OCI-LY7 (cell line): ENCODE results near the gene COL18A1.

ENCODE experiments used
- EZH2phosphoT487 ChIP-seq: fragments of 200-600 bp; sonication (generic); IDR thresholded peaks from 2 replicates; pipeline ENCODE4 v1.6.1; 2018; ENCODE audit warnings: low read depth, borderline replicate concordance, mild to moderate bottlenecking, mixed run types, antibody characterized with exemption, low read length, moderate library complexity, mixed read lengths
- TF ChIP-seq, protein P1 (sequence below): fragments of 200-600 bp; sonication (generic); conservative IDR thresholded peaks from 2 replicates; pipeline ENCODE4 v1.5.1; 2014; ENCODE audit warnings: mild to moderate bottlenecking, antibody characterized with exemption, low read length, moderate library complexity, mixed read lengths

DNA sequence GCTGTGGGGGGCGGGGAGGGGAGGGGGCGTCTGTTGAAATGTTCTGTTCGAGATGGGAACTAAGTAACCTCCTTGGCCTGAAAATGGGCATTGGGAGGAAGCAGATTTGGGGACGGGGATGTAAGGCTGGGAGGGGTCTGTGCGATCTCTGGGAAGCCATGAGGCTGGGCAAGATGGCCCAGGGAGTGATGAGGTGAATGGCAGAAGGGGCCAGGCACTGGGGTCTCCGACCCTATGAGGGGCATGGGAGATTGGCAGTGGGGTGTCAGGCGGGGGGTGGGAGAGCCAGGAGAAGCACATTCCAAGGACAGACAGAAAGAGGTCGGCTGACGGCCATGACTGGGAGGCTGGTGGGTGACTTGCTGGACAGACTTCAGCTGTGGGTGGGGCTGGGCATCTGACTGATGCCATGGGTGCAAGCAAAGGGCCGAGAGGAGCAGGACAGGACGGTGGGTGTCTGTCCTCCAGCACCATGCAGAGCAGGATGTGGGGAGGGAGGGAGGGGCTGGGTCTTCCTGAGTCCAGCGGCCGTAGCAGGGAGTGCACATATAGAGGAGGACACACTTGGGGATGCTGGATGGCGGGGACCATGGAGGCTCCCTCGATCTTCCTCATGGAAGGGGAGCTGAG is 30.0 kb upstream of the COL18A1 start:
- TF ChIP-seq, protein P1, sequence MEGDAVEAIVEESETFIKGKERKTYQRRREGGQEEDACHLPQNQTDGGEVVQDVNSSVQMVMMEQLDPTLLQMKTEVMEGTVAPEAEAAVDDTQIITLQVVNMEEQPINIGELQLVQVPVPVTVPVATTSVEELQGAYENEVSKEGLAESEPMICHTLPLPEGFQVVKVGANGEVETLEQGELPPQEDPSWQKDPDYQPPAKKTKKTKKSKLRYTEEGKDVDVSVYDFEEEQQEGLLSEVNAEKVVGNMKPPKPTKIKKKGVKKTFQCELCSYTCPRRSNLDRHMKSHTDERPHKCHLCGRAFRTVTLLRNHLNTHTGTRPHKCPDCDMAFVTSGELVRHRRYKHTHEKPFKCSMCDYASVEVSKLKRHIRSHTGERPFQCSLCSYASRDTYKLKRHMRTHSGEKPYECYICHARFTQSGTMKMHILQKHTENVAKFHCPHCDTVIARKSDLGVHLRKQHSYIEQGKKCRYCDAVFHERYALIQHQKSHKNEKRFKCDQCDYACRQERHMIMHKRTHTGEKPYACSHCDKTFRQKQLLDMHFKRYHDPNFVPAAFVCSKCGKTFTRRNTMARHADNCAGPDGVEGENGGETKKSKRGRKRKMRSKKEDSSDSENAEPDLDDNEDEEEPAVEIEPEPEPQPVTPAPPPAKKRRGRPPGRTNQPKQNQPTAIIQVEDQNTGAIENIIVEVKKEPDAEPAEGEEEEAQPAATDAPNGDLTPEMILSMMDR, result no peak
- TF ChIP-seq EZH2phosphoT487, result no peak
